ENCODE measurements around the gene CEMIP2.

DNA sequence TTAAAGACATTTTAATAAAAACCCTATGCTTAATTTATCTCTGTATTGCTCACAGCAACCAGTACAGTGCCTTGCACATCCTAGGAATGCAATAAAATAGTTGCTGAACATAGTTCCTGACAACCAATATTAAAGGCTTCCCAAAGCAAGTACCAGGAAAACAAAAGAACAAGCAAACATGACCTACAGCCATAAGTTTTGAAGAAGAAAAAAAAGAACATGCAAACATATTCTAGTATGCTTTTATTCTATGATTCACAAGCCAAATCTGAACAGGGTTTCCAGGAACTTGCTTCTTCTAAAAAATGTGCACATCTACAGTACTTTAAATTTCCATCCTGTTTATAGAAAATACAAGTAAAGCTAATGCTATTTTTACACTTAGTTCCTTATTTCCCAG lies 4.5 kb downstream of the CEMIP2 start:
- TF ChIP-seq, protein P1, sequence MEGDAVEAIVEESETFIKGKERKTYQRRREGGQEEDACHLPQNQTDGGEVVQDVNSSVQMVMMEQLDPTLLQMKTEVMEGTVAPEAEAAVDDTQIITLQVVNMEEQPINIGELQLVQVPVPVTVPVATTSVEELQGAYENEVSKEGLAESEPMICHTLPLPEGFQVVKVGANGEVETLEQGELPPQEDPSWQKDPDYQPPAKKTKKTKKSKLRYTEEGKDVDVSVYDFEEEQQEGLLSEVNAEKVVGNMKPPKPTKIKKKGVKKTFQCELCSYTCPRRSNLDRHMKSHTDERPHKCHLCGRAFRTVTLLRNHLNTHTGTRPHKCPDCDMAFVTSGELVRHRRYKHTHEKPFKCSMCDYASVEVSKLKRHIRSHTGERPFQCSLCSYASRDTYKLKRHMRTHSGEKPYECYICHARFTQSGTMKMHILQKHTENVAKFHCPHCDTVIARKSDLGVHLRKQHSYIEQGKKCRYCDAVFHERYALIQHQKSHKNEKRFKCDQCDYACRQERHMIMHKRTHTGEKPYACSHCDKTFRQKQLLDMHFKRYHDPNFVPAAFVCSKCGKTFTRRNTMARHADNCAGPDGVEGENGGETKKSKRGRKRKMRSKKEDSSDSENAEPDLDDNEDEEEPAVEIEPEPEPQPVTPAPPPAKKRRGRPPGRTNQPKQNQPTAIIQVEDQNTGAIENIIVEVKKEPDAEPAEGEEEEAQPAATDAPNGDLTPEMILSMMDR (IDR thresholded peaks at IDR 0.05): no peak
- TF ChIP-seq, protein P2, sequence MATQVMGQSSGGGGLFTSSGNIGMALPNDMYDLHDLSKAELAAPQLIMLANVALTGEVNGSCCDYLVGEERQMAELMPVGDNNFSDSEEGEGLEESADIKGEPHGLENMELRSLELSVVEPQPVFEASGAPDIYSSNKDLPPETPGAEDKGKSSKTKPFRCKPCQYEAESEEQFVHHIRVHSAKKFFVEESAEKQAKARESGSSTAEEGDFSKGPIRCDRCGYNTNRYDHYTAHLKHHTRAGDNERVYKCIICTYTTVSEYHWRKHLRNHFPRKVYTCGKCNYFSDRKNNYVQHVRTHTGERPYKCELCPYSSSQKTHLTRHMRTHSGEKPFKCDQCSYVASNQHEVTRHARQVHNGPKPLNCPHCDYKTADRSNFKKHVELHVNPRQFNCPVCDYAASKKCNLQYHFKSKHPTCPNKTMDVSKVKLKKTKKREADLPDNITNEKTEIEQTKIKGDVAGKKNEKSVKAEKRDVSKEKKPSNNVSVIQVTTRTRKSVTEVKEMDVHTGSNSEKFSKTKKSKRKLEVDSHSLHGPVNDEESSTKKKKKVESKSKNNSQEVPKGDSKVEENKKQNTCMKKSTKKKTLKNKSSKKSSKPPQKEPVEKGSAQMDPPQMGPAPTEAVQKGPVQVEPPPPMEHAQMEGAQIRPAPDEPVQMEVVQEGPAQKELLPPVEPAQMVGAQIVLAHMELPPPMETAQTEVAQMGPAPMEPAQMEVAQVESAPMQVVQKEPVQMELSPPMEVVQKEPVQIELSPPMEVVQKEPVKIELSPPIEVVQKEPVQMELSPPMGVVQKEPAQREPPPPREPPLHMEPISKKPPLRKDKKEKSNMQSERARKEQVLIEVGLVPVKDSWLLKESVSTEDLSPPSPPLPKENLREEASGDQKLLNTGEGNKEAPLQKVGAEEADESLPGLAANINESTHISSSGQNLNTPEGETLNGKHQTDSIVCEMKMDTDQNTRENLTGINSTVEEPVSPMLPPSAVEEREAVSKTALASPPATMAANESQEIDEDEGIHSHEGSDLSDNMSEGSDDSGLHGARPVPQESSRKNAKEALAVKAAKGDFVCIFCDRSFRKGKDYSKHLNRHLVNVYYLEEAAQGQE (IDR thresholded peaks at IDR 0.05; ENCODE audit: insufficient read depth in 1 of 2, low read depth in 2 of 2, low read length in 1 of 2): no peak
- TF ChIP-seq POLR2AphosphoS5 (IDR thresholded peaks at IDR 0.05; ENCODE audit: low read depth, low read length): no peak
- no peak for TF ChIP-seq TCF7L2 (IDR thresholded peaks at IDR 0.05; ENCODE audit: low read depth, low read length)
- TF ChIP-seq SIN3A (IDR thresholded peaks at IDR 0.05; ENCODE audit: borderline replicate concordance, insufficient read depth, low read depth, low read length): no peak

Measured in Panc1 (cell line).